SHP77 (cell line): ENCODE measurements around the gene VIPR1.

Experiments used
- DNase-seq, 2 experiments: peaks; one replicate each; lab custom pipeline; 2025; lab: John Stamatoyannopoulos, UW

The VIPR1 gene

GRCh38 chr3:42502429-42503250 lies at the start of gene VIPR1:
Gene VIPR1 (plus strand): TSS chr3:42502643. CDS start chr3:42502736, 93 bp downstream.
- peak in 1 of 2 experiments; percentile 23 for DNase-seq

GRCh38 chr3:42456211-42456610 lies 46.2 kb upstream of the VIPR1 start:
- DNase-seq, result no peak

GRCh38 chr3:42459151-42459550 lies 43.3 kb upstream of the VIPR1 start:
- DNase-seq, result no peak

GRCh38 chr3:42461762-42462161 lies 40.7 kb upstream of the VIPR1 start:
- no peak for DNase-seq

- no peak for DNase-seq
Observed at GRCh38 chr3:42463093-42463492, 39.4 kb upstream of the VIPR1 start.

- DNase-seq, result no peak
Observed at GRCh38 chr3:42468111-42468510, 34.3 kb upstream of the VIPR1 start.

GRCh38 chr3:42472555-42472954 lies 29.9 kb upstream of the VIPR1 start:
- DNase-seq, result no peak

- DNase-seq, result no peak
Observed at GRCh38 chr3:42473083-42473932, 29.1 kb upstream of the VIPR1 start.

- no peak for DNase-seq
Observed at GRCh38 chr3:42476225-42477125, 26.0 kb upstream of the VIPR1 start.

GRCh38 chr3:42477696-42478095 lies 24.7 kb upstream of the VIPR1 start:
- DNase-seq, result no peak

GRCh38 chr3:42478830-42479229 lies 23.6 kb upstream of the VIPR1 start:
- DNase-seq, result no peak

GRCh38 chr3:42486814-42487565 lies 15.5 kb upstream of the VIPR1 start:
- no peak for DNase-seq

GRCh38 chr3:42488687-42489086 lies 13.8 kb upstream of the VIPR1 start:
- DNase-seq, result no peak

GRCh38 chr3:42489116-42489936 lies 13.1 kb upstream of the VIPR1 start:
- no peak for DNase-seq

- no peak for DNase-seq
Observed at GRCh38 chr3:42489937-42490227, 12.6 kb upstream of the VIPR1 start.

GRCh38 chr3:42490243-42490642 lies 12.2 kb upstream of the VIPR1 start:
- peak; percentile 72 to 80 for DNase-seq

- no peak for DNase-seq
Observed at GRCh38 chr3:42491881-42492507, 10.4 kb upstream of the VIPR1 start.

- no peak for DNase-seq
Observed at GRCh38 chr3:42492508-42493080, 9.8 kb upstream of the VIPR1 start.

- DNase-seq, result no peak
Observed at GRCh38 chr3:42493126-42493797, 9.2 kb upstream of the VIPR1 start.
